ENCODE results near the gene SLC66A1.

Gene SLC66A1

DNA sequence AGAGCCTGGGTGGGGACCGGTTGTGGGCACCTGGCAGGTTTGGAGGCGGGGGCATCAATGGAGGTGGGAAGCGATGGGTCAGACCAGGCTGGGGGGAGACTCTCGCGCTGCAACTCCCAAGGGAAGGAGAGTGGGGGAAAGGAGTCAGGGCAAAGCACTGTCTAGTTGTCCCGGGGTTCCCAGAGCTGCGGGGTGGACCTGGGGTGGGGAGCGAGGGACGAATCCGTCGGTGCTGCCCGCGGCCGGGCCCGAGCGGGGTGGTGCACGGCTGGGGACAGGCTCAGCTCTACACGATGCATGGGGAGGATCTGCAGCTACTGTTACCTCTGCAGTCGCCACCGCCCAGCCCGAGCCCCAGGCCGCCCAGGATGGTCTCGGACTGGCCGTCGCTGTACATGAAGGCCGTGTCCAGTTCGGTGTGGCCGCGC lies 609 bp upstream of the SLC66A1 start:
- Histone ChIP-seq H3K4me1 (ENCODE audit: insufficient read depth, low read length) (no peaks in the 10 kb centered on the region; the same call in 1 of the 2 replicates), H3K9ac (ENCODE audit: low read depth, low read length) (peak overlapping the region; percentile 85), H3K9me3 (ENCODE audit: control insufficient read depth, insufficient read depth, low read length) (no peaks in the 10 kb centered on the region), H3K36me3 (ENCODE audit: insufficient read depth, low read length) (peaks cover 8% of the 10 kb centered on the region; the same call in 1 of the 2 replicates)

DNA sequence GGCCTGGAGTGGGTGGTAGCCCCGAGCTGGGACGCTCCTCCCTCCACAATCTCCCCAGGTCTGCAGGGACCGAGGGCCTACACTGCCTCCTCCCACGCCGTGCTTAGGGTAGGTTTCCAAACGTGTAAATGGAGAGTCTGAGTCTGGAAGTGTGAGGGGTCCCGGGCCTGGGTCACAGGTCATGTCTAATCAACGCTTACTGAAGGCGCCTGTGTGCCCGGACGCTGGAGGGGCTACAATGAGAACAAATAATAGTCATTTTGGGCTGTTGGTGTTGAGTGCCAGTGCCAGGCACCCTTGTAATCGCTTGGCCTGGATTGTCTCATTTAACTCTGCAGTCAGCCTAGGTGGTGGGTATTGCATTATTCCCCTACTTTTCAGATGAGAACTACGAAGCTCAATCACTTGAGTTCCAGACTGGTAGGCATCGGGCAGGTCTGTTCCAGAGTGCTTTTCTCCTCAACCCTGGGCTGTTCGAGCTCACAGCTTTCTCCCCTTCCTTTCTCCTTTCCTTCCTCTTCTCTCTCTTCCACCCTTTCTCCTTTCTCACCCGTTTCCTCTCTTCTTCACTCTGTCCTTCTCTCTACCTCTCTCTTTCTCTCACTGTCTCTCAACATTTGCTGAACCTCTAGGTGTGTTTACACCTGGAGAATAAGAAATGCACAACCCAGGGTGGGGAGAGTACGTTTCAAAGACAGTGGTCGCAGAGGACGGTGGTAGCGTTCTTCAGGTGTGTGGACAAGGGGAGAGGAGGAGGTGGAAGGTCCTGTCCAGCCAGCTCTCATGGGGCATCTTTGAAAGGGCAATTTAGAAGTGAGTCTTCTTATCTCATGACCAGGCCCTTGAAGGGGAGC lies 883 bp downstream of the SLC66A1 start:
- Histone ChIP-seq H3K9ac (ENCODE audit: low read depth, low read length) (peak overlapping the region; percentile 85), H3K36me3 (ENCODE audit: insufficient read depth, low read length) (peaks cover under 1% of the 10 kb centered on the region; the same call in 1 of the 2 replicates)

DNA sequence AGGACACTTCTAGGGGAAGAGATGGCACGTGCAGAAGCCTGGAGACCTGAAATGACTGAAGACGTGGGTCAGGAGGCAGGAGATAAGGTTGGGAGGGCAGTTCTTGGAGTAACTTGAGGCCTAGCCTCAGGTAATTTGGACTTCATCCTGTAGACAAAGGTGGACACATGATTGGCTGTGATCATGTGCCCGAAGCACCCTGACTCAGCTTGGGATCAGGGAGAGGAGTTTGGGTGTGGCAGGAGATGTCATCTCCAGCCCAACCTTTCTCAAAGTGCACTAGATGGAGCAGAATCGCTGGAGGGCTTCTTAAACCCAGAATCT lies 1.5 kb downstream of the SLC66A1 start:
- no peaks in the 10 kb centered on the region for H3K9me3 ChIP-seq (ENCODE audit: control insufficient read depth, insufficient read depth, low read length)
- peaks cover 6% of the 10 kb centered on the region; the same call in 1 of the 2 replicates for H3K4me1 ChIP-seq (ENCODE audit: insufficient read depth, low read length)
- no peaks in the 10 kb centered on the region; the same call in 1 of the 2 replicates for H3K36me3 ChIP-seq (ENCODE audit: insufficient read depth, low read length)
- no peak overlapping the region for H3K9ac ChIP-seq (ENCODE audit: low read depth, low read length)

More for the DNA sequence above, 883 bp downstream of the SLC66A1 start:
- peaks cover 6% of the 10 kb centered on the region; the same call in 1 of the 2 replicates for H3K4me1 ChIP-seq (ENCODE audit: insufficient read depth, low read length)
- no peaks in the 10 kb centered on the region for H3K9me3 ChIP-seq (ENCODE audit: control insufficient read depth, insufficient read depth, low read length)

DNA sequence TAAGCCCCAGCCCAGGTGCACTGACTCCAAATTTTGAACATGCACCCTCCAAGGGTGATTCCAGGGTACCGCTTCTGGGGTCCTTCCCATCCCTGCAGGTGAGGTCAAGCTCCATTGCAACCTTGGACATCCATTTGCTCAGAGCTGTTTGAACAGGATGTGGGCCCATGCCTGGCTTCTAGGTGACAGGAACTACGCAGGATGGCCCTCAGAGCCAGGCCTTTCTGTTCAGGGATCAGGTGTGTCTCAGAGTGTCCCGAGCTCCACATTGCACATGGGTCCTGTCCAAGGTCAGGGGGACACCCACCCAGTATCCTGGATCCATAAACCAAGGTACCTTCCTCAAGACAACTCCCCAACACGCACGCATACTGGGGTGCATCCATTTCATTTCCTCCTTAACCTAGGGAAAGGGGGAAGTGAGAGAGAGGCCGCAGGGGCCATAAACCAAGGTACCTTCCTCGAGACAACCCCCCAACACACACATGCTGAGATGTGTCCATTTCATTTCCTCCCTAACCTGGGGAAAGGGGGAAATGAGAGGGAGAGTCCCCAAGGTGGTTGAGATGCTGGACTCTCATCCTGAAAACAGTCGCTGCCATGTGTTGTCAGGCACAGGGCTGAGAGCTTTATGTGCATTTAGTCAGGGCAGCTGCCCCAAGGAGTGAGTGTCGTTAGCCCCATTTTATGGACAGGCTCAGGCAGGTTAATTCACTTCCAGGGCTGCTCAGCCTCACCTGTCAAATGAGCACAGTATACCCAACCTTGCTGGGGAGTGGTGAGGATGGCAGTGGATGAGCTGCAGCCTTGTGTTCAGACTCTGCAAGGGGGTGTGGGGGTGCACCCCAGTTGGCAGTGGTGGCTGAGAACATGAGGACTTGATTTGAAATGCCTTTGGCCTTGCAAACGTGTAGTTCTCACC lies 2.1 kb downstream of the SLC66A1 start:
- Histone ChIP-seq H3K36me3 (ENCODE audit: insufficient read depth, low read length) (peaks cover 2% of the 10 kb centered on the region; the same call in 1 of the 2 replicates), H3K9me3 (ENCODE audit: control insufficient read depth, insufficient read depth, low read length) (no peaks in the 10 kb centered on the region), H3K4me1 (ENCODE audit: insufficient read depth, low read length) (peaks cover 6% of the 10 kb centered on the region; the same call in 1 of the 2 replicates), H3K9ac (ENCODE audit: low read depth, low read length) (no peak overlapping the region)

- H3K9ac ChIP-seq (ENCODE audit: low read depth, low read length) = no peak overlapping the region
- peaks cover 6% of the 10 kb centered on the region; the same call in 1 of the 2 replicates for H3K4me1 ChIP-seq (ENCODE audit: insufficient read depth, low read length)
- no peaks in the 10 kb centered on the region for H3K9me3 ChIP-seq (ENCODE audit: control insufficient read depth, insufficient read depth, low read length)
- peaks cover 3% of the 10 kb centered on the region; the same call in 1 of the 2 replicates for H3K36me3 ChIP-seq (ENCODE audit: insufficient read depth, low read length)
Observed at GRCh38 chr1:19315378-19316198, 3.5 kb downstream of the SLC66A1 start.

- no peak overlapping the region for H3K9ac ChIP-seq (ENCODE audit: low read depth, low read length)
Observed at GRCh38 chr1:19317126-19317910, 5.2 kb downstream of the SLC66A1 start.

GRCh38 chr1:19319196-19319595 lies 7.1 kb downstream of the SLC66A1 start:
- Histone ChIP-seq H3K4me1 (ENCODE audit: insufficient read depth, low read length) (peaks cover 6% of the 10 kb centered on the region; the same call in 1 of the 2 replicates), H3K36me3 (ENCODE audit: insufficient read depth, low read length) (peaks cover 3% of the 10 kb centered on the region; the same call in 1 of the 2 replicates)

More at GRCh38 chr1:19317126-19317910, 5.2 kb downstream of the SLC66A1 start:
- H3K36me3 ChIP-seq (ENCODE audit: insufficient read depth, low read length) = peaks cover 3% of the 10 kb centered on the region; the same call in 1 of the 2 replicates
- peaks cover 6% of the 10 kb centered on the region; the same call in 1 of the 2 replicates for H3K4me1 ChIP-seq (ENCODE audit: insufficient read depth, low read length)
- no peaks in the 10 kb centered on the region for H3K9me3 ChIP-seq (ENCODE audit: control insufficient read depth, insufficient read depth, low read length)

GRCh38 chr1:19321071-19321470 lies 8.9 kb downstream of the SLC66A1 start:
- H3K36me3 ChIP-seq (ENCODE audit: insufficient read depth, low read length) = peaks cover 3% of the 10 kb centered on the region; the same call in 1 of the 2 replicates
- no peak overlapping the region for H3K9ac ChIP-seq (ENCODE audit: low read depth, low read length)
- H3K4me1 ChIP-seq (ENCODE audit: insufficient read depth, low read length) = peaks cover 6% of the 10 kb centered on the region; the same call in 1 of the 2 replicates
- H3K9me3 ChIP-seq (ENCODE audit: control insufficient read depth, insufficient read depth, low read length) = no peaks in the 10 kb centered on the region

More at GRCh38 chr1:19319196-19319595, 7.1 kb downstream of the SLC66A1 start:
- Histone ChIP-seq H3K9ac (ENCODE audit: low read depth, low read length) (no peak overlapping the region), H3K9me3 (ENCODE audit: control insufficient read depth, insufficient read depth, low read length) (no peaks in the 10 kb centered on the region)

DNA sequence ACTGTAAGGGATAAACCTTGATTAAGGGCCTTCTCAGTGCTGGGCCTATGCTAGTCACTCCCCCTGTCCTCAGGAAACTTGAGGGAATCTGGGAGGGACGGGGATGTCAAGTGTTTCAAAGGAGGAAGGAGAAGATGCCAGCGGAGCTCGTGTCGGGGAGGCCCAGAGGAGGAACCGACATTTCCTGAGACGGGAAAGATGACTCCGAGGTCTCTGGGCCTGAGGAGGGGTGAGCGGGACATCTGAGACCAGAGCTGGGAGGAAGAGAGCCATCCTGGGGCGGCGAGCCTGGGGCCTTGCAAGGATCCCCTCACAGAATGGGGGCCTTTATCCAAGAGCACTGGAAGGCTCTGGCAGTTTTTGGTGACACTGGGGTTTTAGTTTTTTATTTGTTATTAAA lies 10.4 kb downstream of the SLC66A1 start:
- Histone ChIP-seq H3K36me3 (ENCODE audit: insufficient read depth, low read length) (peaks cover 3% of the 10 kb centered on the region; the same call in 1 of the 2 replicates), H3K4me1 (ENCODE audit: insufficient read depth, low read length) (no peaks in the 10 kb centered on the region; the same call in 1 of the 2 replicates), H3K9me3 (ENCODE audit: control insufficient read depth, insufficient read depth, low read length) (no peaks in the 10 kb centered on the region), H3K9ac (ENCODE audit: low read depth, low read length) (no peak overlapping the region)

DNA sequence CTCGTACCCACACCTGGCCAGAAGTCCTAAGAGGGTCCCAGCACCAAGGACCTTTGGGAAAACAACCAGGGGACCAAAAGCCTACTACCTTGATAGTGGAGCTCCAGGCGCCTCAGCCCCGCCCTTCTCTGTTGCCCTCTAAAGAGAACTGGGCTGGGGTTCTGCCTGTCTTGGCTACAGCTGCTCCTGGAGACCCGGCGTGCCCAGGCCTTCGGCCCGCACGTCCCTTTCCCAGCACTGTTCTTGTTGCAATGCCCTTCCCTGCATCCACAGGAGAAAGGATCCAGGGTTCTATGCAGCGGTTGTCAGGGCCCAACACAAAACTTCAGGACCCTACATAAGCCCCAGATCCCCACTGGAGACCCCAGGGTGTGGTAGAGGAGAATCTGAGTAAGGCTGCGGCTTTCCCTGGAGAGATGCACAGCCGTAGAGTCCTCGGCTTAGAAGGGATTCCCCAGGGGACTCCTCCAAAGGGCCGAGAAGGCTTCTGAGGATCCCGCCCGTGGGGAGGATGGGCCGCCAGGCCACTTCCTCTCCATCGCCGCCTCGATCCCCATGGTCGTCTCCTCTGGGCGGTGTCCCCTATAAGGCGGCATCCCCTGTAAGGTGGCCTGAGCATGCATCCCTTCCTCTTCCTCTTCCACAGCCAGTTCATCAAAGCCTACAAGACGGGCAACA lies 12.0 kb downstream of the SLC66A1 start:
- H3K9ac ChIP-seq (ENCODE audit: low read depth, low read length) = no peak overlapping the region
- no peaks in the 10 kb centered on the region for H3K4me1 ChIP-seq (ENCODE audit: insufficient read depth, low read length)
- no peaks in the 10 kb centered on the region for H3K9me3 ChIP-seq (ENCODE audit: control insufficient read depth, insufficient read depth, low read length)
- peaks cover 2% of the 10 kb centered on the region; the same call in 1 of the 2 replicates for H3K36me3 ChIP-seq (ENCODE audit: insufficient read depth, low read length)

GRCh38 chr1:19324665-19324990 lies 12.5 kb downstream of the SLC66A1 start:
- Histone ChIP-seq H3K9ac (ENCODE audit: low read depth, low read length) (no peak overlapping the region), H3K9me3 (ENCODE audit: control insufficient read depth, insufficient read depth, low read length) (no peaks in the 10 kb centered on the region), H3K4me1 (ENCODE audit: insufficient read depth, low read length) (no peaks in the 10 kb centered on the region), H3K36me3 (ENCODE audit: insufficient read depth, low read length) (no peaks in the 10 kb centered on the region)

DNA sequence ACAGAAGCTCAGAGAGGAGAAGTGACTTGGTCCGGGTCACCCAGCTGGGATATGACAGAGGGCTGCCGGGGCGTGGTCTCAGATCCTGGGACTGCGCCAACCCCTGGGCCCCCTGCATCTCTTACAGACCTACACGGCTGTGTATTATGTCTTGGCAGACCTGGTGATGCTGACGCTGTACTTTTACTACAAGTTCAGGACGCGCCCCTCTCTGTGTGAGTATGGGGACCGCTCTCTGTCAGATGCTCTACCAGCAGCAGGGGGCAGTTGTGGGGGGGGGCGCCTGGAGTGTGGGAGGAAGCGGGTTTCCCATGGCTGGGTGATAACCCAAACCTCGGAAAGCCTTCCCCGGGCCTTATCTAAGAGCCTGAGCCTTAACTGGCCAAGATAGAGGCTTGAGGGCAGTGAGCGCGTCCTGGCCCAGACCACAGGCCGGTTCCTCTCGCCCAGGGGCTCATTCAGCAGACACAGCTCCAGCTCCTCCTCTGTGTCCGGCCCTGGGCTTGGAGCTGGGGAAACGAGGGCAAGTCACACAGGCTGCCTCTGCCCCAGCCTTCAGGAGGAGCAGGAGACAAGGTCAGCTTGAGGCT lies 13.3 kb downstream of the SLC66A1 start:
- no peaks in the 10 kb centered on the region for H3K4me1 ChIP-seq (ENCODE audit: insufficient read depth, low read length)
- H3K9ac ChIP-seq (ENCODE audit: low read depth, low read length) = no peak overlapping the region
- no peaks in the 10 kb centered on the region for H3K9me3 ChIP-seq (ENCODE audit: control insufficient read depth, insufficient read depth, low read length)
- H3K36me3 ChIP-seq (ENCODE audit: insufficient read depth, low read length) = no peaks in the 10 kb centered on the region
